ENCODE data around the gene CD300A.

The CD300A gene

GRCh38 chr17:74454197-74455024, 12.0 kb upstream of the CD300A start:
- DNase-seq (ENCODE audit: low read depth, low spot score), result peak; percentile 89

- DNase-seq (ENCODE audit: low read depth, low spot score), result peak; percentile 36
Measured at GRCh38 chr17:74455025-74455545, 11.3 kb upstream of the CD300A start.

GRCh38 chr17:74455821-74456220, 10.6 kb upstream of the CD300A start:
- no peak for DNase-seq (ENCODE audit: low read depth, low spot score)

- peak; percentile 80 for DNase-seq (ENCODE audit: low read depth, low spot score)
Measured at GRCh38 chr17:74457146-74457819, 9.2 kb upstream of the CD300A start.

GRCh38 chr17:74457820-74458166, 8.6 kb upstream of the CD300A start:
- DNase-seq (ENCODE audit: low read depth, low spot score), result no peak

- no peak for DNase-seq (ENCODE audit: low read depth, low spot score)
Measured at GRCh38 chr17:74458835-74459234, 7.6 kb upstream of the CD300A start.

- no peak for DNase-seq (ENCODE audit: low read depth, low spot score)
Measured at GRCh38 chr17:74459622-74460021, 6.8 kb upstream of the CD300A start.

- no peak for DNase-seq (ENCODE audit: low read depth, low spot score)
Measured at GRCh38 chr17:74460241-74460640, 6.2 kb upstream of the CD300A start.

GRCh38 chr17:74460996-74461395, 5.4 kb upstream of the CD300A start:
- no peak for DNase-seq (ENCODE audit: low read depth, low spot score)

GRCh38 chr17:74461611-74462010, 4.8 kb upstream of the CD300A start:
- no peak for DNase-seq (ENCODE audit: low read depth, low spot score)

- no peak for DNase-seq (ENCODE audit: low read depth, low spot score)
Measured at GRCh38 chr17:74464730-74465377, 1.6 kb upstream of the CD300A start.

GRCh38 chr17:74465378-74466110, 890 bp upstream of the CD300A start:
- no peak for DNase-seq (ENCODE audit: low read depth, low spot score)

- DNase-seq (ENCODE audit: low read depth, low spot score), result no peak
Measured at GRCh38 chr17:74466828-74467184, 372 bp downstream of the CD300A start.

- no peak for DNase-seq (ENCODE audit: low read depth, low spot score)
Measured at GRCh38 chr17:74467221-74467951, 952 bp downstream of the CD300A start.

GRCh38 chr17:74471341-74471740, 4.9 kb downstream of the CD300A start:
- DNase-seq (ENCODE audit: low read depth, low spot score), result no peak

- no peak for DNase-seq (ENCODE audit: low read depth, low spot score)
Measured at GRCh38 chr17:74472890-74473289, 6.5 kb downstream of the CD300A start.

GRCh38 chr17:74473294-74473693, 6.9 kb downstream of the CD300A start:
- no peak for DNase-seq (ENCODE audit: low read depth, low spot score)

- DNase-seq (ENCODE audit: low read depth, low spot score), result no peak
Measured at GRCh38 chr17:74474043-74474792, 7.8 kb downstream of the CD300A start.

GRCh38 chr17:74475189-74475588, 8.8 kb downstream of the CD300A start:
- DNase-seq (ENCODE audit: low read depth, low spot score), result no peak

- DNase-seq (ENCODE audit: low read depth, low spot score), result no peak
Measured at GRCh38 chr17:74477411-74477810, 11.0 kb downstream of the CD300A start.
